IMR-90 (cell line): Measurements from ENCODE around the gene SIN3B. TPM values are rescaled to one million over a fixed set of nuclear protein-coding genes. Genes with fewer than 3 reads are reported as not detected.

Experiments
- ATAC-seq: fragments of 200-7000 bp; cut with Tn5 transposase; 2 replicates; pipeline ENCODE4 v1.9.1; 2020; ENCODE audit warnings: low read depth, mild to moderate bottlenecking, moderate library complexity
- BruUV-seq: library from RNA; stranded (reverse); fragments of 400-500 nt; replicated peaks from 2 replicates; lab custom pipeline; 2021; lab: Mats Ljungman, UMichigan
- CTCF ChIA-PET: fragments of 300-600 bp; formaldehyde crosslinking; extraction: SDS; loops from one replicate; lab custom pipeline; 2021; ENCODE audit warnings: antibody characterized with exemption; lab: Yijun Ruan, JAX
- POLR2A ChIA-PET: fragments of 300-600 bp; sonication (Branson Sonifier 250); formaldehyde crosslinking; loops from one replicate; lab custom pipeline; 2022; ENCODE audit warnings: antibody characterized with exemption; ENCODE audit not compliant: unreplicated experiment; lab: Charles Lee
- DNase-seq: peaks from one replicate; pipeline ENCODE4 v3.0.0; 2013
- H2AFZ ChIP-seq: replicated peaks from 2 replicates; pipeline ENCODE3; 2013; ENCODE audit warnings: low read length, mild to moderate bottlenecking; ENCODE audit not compliant: poor library complexity
- H2AK5ac ChIP-seq: 2 replicates; pipeline ENCODE4 v1.6.1; 2013; ENCODE audit warnings: low read depth, low read length, inconsistent platforms
- H2AK9ac ChIP-seq: replicated peaks from 2 replicates; pipeline ENCODE3; 2013; ENCODE audit warnings: mild to moderate bottlenecking, low read depth, low read length, moderate library complexity; ENCODE audit not compliant: poor library complexity
- H2BK120ac ChIP-seq: 2 replicates; pipeline ENCODE4 v1.6.1; 2013; ENCODE audit warnings: low read depth, low read length, inconsistent platforms
- H2BK15ac ChIP-seq: 3 replicates; pipeline ENCODE4 v1.6.1; 2013; ENCODE audit warnings: low read depth, low read length, inconsistent platforms
- H2BK20ac ChIP-seq: 2 replicates; pipeline ENCODE4 v1.6.1; 2013; ENCODE audit warnings: low read depth, mild to moderate bottlenecking, inconsistent platforms, low read length, moderate library complexity
- H2BK5ac ChIP-seq: 2 replicates; pipeline ENCODE4 v1.6.1; 2013; ENCODE audit warnings: mild to moderate bottlenecking, low read depth, low read length, inconsistent platforms; ENCODE audit not compliant: poor library complexity, severe bottlenecking
- H3K14ac ChIP-seq: replicated peaks from 2 replicates; pipeline ENCODE4 v1.6.1; 2013; ENCODE audit warnings: low read depth, low read length, inconsistent platforms
- H3K18ac ChIP-seq: 2 replicates; pipeline ENCODE4 v1.6.1; 2013; ENCODE audit warnings: low read depth, low read length, control low read depth
- H3K23ac ChIP-seq: 2 replicates; pipeline ENCODE4 v1.6.1; 2013; ENCODE audit warnings: low read depth, low read length, inconsistent platforms
- H3K27ac ChIP-seq: 2 replicates; pipeline ENCODE4 v1.5.1; 2013; ENCODE audit warnings: mild to moderate bottlenecking, control low read depth, low read length; ENCODE audit not compliant: insufficient read depth
- H3K27me3 ChIP-seq: 2 replicates; pipeline ENCODE4 v1.6.1; 2013; ENCODE audit warnings: low read length; ENCODE audit not compliant: control insufficient read depth, insufficient read depth
- H3K36me3 ChIP-seq: 2 replicates; pipeline ENCODE4 v1.6.1; 2013; ENCODE audit warnings: low read length, mixed read lengths; ENCODE audit not compliant: control insufficient read depth, insufficient read depth
- H3K4ac ChIP-seq: 2 replicates; pipeline ENCODE4 v1.6.1; 2013; ENCODE audit warnings: low read depth, low read length, inconsistent platforms
- H3K4me1 ChIP-seq: 2 replicates; pipeline ENCODE4 v1.6.1; 2013; ENCODE audit warnings: low read length, mixed read lengths; ENCODE audit not compliant: control insufficient read depth, insufficient read depth
- H3K4me2 ChIP-seq: 2 replicates; pipeline ENCODE4 v1.6.1; 2013; ENCODE audit warnings: low read depth, mild to moderate bottlenecking, control low read depth, low read length, moderate library complexity
- H3K4me3 ChIP-seq: 2 replicates; pipeline ENCODE4 v1.5.1; 2013; ENCODE audit warnings: low read depth, mild to moderate bottlenecking, control low read depth, low read length, moderate library complexity; ENCODE audit not compliant: insufficient read depth
- H3K56ac ChIP-seq: 2 replicates; pipeline ENCODE4 v1.6.1; 2013; ENCODE audit warnings: low read length, inconsistent platforms; ENCODE audit not compliant: insufficient read depth; ENCODE audit errors: extremely low read depth
- H3K79me1 ChIP-seq, 2 experiments: 2 replicates each; pipeline ENCODE4 v1.6.1; 2013; ENCODE audit warnings: low read length in 2 of 2, inconsistent platforms in 1 of 2, low read depth in 1 of 2
- H3K9ac ChIP-seq: 2 replicates; pipeline ENCODE4 v1.6.1; 2013; ENCODE audit warnings: low read depth, low read length, control low read depth
- H3K9me1 ChIP-seq: 2 replicates; pipeline ENCODE4 v1.6.1; 2013; ENCODE audit warnings: low read length, inconsistent platforms; ENCODE audit not compliant: insufficient read depth
- H3K9me3 ChIP-seq: 2 replicates; pipeline ENCODE4 v1.6.1; 2013; ENCODE audit warnings: low read length; ENCODE audit not compliant: control insufficient read depth, insufficient read depth
- H4K20me1 ChIP-seq: 2 replicates; pipeline ENCODE4 v1.6.1; 2013; ENCODE audit warnings: low read length, inconsistent platforms; ENCODE audit not compliant: insufficient read depth
- H4K5ac ChIP-seq: 2 replicates; pipeline ENCODE4 v1.6.1; 2013; ENCODE audit warnings: mild to moderate bottlenecking, low read depth, low read length, control low read depth
- H4K8ac ChIP-seq, 2 experiments: 2 replicates each; pipeline ENCODE4 v1.6.1; 2013; ENCODE audit warnings: low read depth in 2 of 2, low read length in 2 of 2, control low read depth in 1 of 2, inconsistent platforms in 1 of 2
- H4K91ac ChIP-seq: 2 replicates; pipeline ENCODE4 v1.6.1; 2013; ENCODE audit warnings: low read depth, low read length, inconsistent platforms; ENCODE audit not compliant: insufficient read depth
- BHLHE40 ChIP-seq: fragments of 150-350 bp; IDR thresholded peaks from 2 replicates; pipeline ENCODE4 v1.6.1; 2016; ENCODE audit warnings: mild to moderate bottlenecking, low read depth, low read length
- CEBPB ChIP-seq: IDR thresholded peaks from 2 replicates; pipeline ENCODE4 v1.6.1; 2012; ENCODE audit warnings: low read depth, low read length, improper control_type of control experiment
- CHD1 ChIP-seq: IDR thresholded peaks from 2 replicates; pipeline ENCODE4 v1.6.1; 2012; ENCODE audit warnings: low read depth, low read length, improper control_type of control experiment
- CTCF ChIP-seq: conservative IDR thresholded peaks from 2 replicates; pipeline ENCODE4 v1.5.1; 2012; ENCODE audit warnings: mild to moderate bottlenecking, low read depth, low read length, improper control_type of control experiment
- ELK1 ChIP-seq: fragments of 150-350 bp; IDR thresholded peaks from 2 replicates; pipeline ENCODE4 v1.6.1; 2016; ENCODE audit warnings: low read depth, mild to moderate bottlenecking, low read length, moderate library complexity, borderline replicate concordance
- FOS ChIP-seq: fragments of 150-350 bp; IDR thresholded peaks from 2 replicates; pipeline ENCODE4 v1.6.1; 2016; ENCODE audit warnings: low read depth, low read length
- MAFK ChIP-seq: IDR thresholded peaks from 2 replicates; pipeline ENCODE4 v1.6.1; 2012; ENCODE audit warnings: low read depth, low read length, improper control_type of control experiment
- MAZ ChIP-seq: IDR thresholded peaks from 2 replicates; pipeline ENCODE4 v1.6.1; 2012; ENCODE audit warnings: low read depth, mild to moderate bottlenecking, low read length, improper control_type of control experiment, moderate library complexity, borderline replicate concordance
- MXI1 ChIP-seq: IDR thresholded peaks from 2 replicates; pipeline ENCODE4 v1.6.1; 2012; ENCODE audit warnings: low read depth, mild to moderate bottlenecking, low read length, moderate library complexity, borderline replicate concordance
- NFE2L2 ChIP-seq: fragments of 150-350 bp; IDR thresholded peaks from 2 replicates; pipeline ENCODE4 v1.6.1; 2016; ENCODE audit warnings: low read depth, mild to moderate bottlenecking, low read length
- POLR2A ChIP-seq: IDR thresholded peaks from 2 replicates; pipeline ENCODE4 v1.6.1; 2012; ENCODE audit warnings: mild to moderate bottlenecking, low read depth, low read length
- RAD21 ChIP-seq: IDR thresholded peaks from 2 replicates; pipeline ENCODE4 v1.6.1; 2012; ENCODE audit warnings: low read length, improper control_type of control experiment
- RCOR1 ChIP-seq: IDR thresholded peaks from 2 replicates; pipeline ENCODE4 v1.6.1; 2012; ENCODE audit warnings: mild to moderate bottlenecking, low read length, improper control_type of control experiment; ENCODE audit not compliant: insufficient replicate concordance
- RFX5 ChIP-seq: IDR thresholded peaks from 2 replicates; pipeline ENCODE4 v1.8.0; 2012; ENCODE audit warnings: low read depth, mild to moderate bottlenecking, low read length, moderate library complexity
- SMC3 ChIP-seq: fragments of 150-350 bp; IDR thresholded peaks from 2 replicates; pipeline ENCODE4 v1.6.1; 2016; ENCODE audit warnings: low read depth, mild to moderate bottlenecking, antibody characterized with exemption, low read length, moderate library complexity
- USF2 ChIP-seq: fragments of 150-350 bp; IDR thresholded peaks from 2 replicates; pipeline ENCODE4 v1.6.1; 2017; ENCODE audit warnings: mild to moderate bottlenecking, antibody characterized with exemption, low read length, low read depth
- WGBS, 2 experiments: methylation state at CpG; one replicate each; pipeline versions ENCODE4 v1.1.5 to v1.1.7; 2013; ENCODE audit warnings: missing lambda C conversion rate in 2 of 2; ENCODE audit not compliant: insufficient read length in 1 of 2; ENCODE audit errors: extremely low coverage in 2 of 2; 5-methylcytosine and 5-hydroxymethylcytosine counted together
- dilution Hi-C: fragments of 300-500 bp; cut with HindIII; formaldehyde crosslinking; loops from one replicate; pipeline ENCODE4 v1.14.3; 2018; ENCODE audit warnings: low sequenced_read_pairs; ENCODE audit not compliant: unreplicated experiment
- in situ Hi-C: fragments of 300-500 bp; cut with MboI; formaldehyde crosslinking; loops from 3 replicates; pipeline ENCODE4 v1.14.3; 2019; ENCODE audit warnings: low sequenced_read_pairs, inconsistent platforms, mixed read lengths
- intact Hi-C: fragments of 100-400 bp; cut with micrococcal nuclease; formaldehyde crosslinking; loops from 2 replicates; pipeline ENCODE4 v1.10.0; 2022
- polyA plus RNA-seq, 3 experiments: library from polyadenylated mRNA; depleted of rRNA; stranded (reverse); fragments of >200 nt; gene quantifications; 2 replicates each; pipeline ENCODE4 v1.2.3, GENCODE V29; 2012; ENCODE audit warnings: low replicate concordance in 1 of 3
- total RNA-seq: library from RNA; depleted of rRNA; stranded (reverse); fragments of >200 nt; gene quantifications from 2 replicates; pipeline ENCODE4 v1.2.3, GENCODE V29; 2012

The SIN3B gene
- total and polyA plus RNA-seq, 2 of the 4 experiments (the other 2 are of a cell fraction), result 7.9 to 40.0 TPM

- Histone ChIP-seq H4K8ac (no peak overlapping the region), H3K9me1 (no peaks in the 10 kb centered on the region), H4K91ac (no peak overlapping the region), H3K79me1 (no peaks in the 10 kb centered on the region), H3K4me2 (no peak overlapping the region), H2AK9ac (no peak overlapping the region), H2AFZ (no peak overlapping the region), H3K23ac (no peak overlapping the region), H4K20me1 (no peaks in the 10 kb centered on the region), H3K4me1 (no peaks in the 10 kb centered on the region; the same call in 1 of the 2 replicates), H4K5ac (no peak overlapping the region), H3K9ac (no peak overlapping the region), H2AK5ac (no peak overlapping the region), H3K9me3 (peaks cover 26% of the 10 kb centered on the region), H3K4me3 (no peak overlapping the region), H3K36me3 (no peaks in the 10 kb centered on the region), H3K56ac (no peak overlapping the region), H3K27ac (no peak overlapping the region), H3K27me3 (no peaks in the 10 kb centered on the region; the same call in 1 of the 2 replicates), H3K4ac (no peak overlapping the region), H2BK20ac (no peak overlapping the region), H3K14ac (no peak overlapping the region), H2BK120ac (no peak overlapping the region), H2BK15ac (no peak overlapping the region), H3K18ac (no peak overlapping the region), H2BK5ac (no peak overlapping the region)
- DNase-seq, result no peak
- no TSS peak for BruUV-seq
- dilution Hi-C loops (no loop called here), in situ Hi-C loops (no loop called here), intact Hi-C loops (no loop called here)
- ChIA-PET POLR2A (no interaction called here), CTCF (no interaction called here)
- no CpG with 5 or more reads among the region's 7 CpGs for WGBS, 2 experiments
- ATAC-seq, result no peak
- TF ChIP-seq CHD1, result no peak
- no peak for TF ChIP-seq FOS
- no peak for TF ChIP-seq SMC3
- no peak for TF ChIP-seq CTCF
- TF ChIP-seq USF2, result no peak
- no peak for TF ChIP-seq NFE2L2
- no peak for TF ChIP-seq BHLHE40
- no peak for TF ChIP-seq RFX5
- TF ChIP-seq ELK1, result no peak
- TF ChIP-seq MAZ, result no peak
- TF ChIP-seq CEBPB, result no peak
- no peak for TF ChIP-seq MAFK
- no peak for TF ChIP-seq POLR2A
- TF ChIP-seq MXI1, result no peak
- no peak for TF ChIP-seq RAD21
- TF ChIP-seq RCOR1, result no peak
These were observed 88.2 kb downstream of the SIN3B start for GRCh38 chr19:16917401-16917800.
